PC-9 (cell line): Measurements from ENCODE around the gene GSE1. TPM values are rescaled to one million over a fixed set of nuclear protein-coding genes. Genes with fewer than 3 reads are reported as not detected.

Experiments used
- BruUV-seq: library from RNA; stranded (reverse); fragments of 400-500 nt; replicated peaks from 2 replicates; lab custom pipeline; 2021; lab: Mats Ljungman, UMichigan
- CTCF ChIA-PET: fragments of 300-600 bp; sonication (Branson Sonifier 250); formaldehyde crosslinking; loops from one replicate; lab custom pipeline; 2022; ENCODE audit warnings: antibody characterized with exemption; lab: Charles Lee
- POLR2A ChIA-PET: fragments of 300-600 bp; sonication (Branson Sonifier 250); formaldehyde crosslinking; loops from one replicate; lab custom pipeline; 2022; ENCODE audit warnings: antibody characterized with exemption; ENCODE audit not compliant: unreplicated experiment; lab: Charles Lee
- DNase-seq, 2 experiments: peaks; one replicate each; pipeline versions ENCODE4 v3.0.0 to v3.0.0-alpha.2; 2015 to 2022; ENCODE audit warnings: mixed read lengths in 1 of 2
- H2AFZ ChIP-seq: fragments of 200-600 bp; sonication (generic); 2 replicates; pipeline ENCODE4 v1.8.1; 2017; ENCODE audit warnings: antibody characterized with exemption
- H3F3A ChIP-seq: fragments of 200-600 bp; sonication (generic); 2 replicates; pipeline ENCODE4 v1.8.1; 2017; ENCODE audit warnings: antibody characterized with exemption, mild to moderate bottlenecking, low read depth; ENCODE audit not compliant: insufficient read depth
- H3K27ac ChIP-seq: fragments of 200-600 bp; sonication (generic); 2 replicates; pipeline ENCODE4 v1.6.1; 2016; ENCODE audit warnings: mixed run types
- H3K27me3 ChIP-seq: fragments of 200-600 bp; sonication (generic); 2 replicates; pipeline ENCODE4 v1.6.1; 2016; ENCODE audit warnings: low read depth, mixed run types; ENCODE audit not compliant: insufficient read depth
- H3K36me3 ChIP-seq: fragments of 200-600 bp; sonication (generic); 2 replicates; pipeline ENCODE4 v1.6.1; 2016; ENCODE audit warnings: low read depth, mixed run types
- H3K4me1 ChIP-seq: fragments of 200-600 bp; sonication (generic); replicated peaks from 2 replicates; pipeline ENCODE4 v1.6.1; 2016; ENCODE audit warnings: mixed run types; ENCODE audit not compliant: insufficient read depth
- H3K4me2 ChIP-seq: fragments of 200-600 bp; sonication (generic); 2 replicates; pipeline ENCODE4 v1.6.1; 2017; ENCODE audit warnings: mixed run types
- H3K4me3 ChIP-seq: fragments of 200-600 bp; sonication (generic); 2 replicates; pipeline ENCODE4 v1.6.1; 2016; ENCODE audit warnings: mixed run types
- H3K79me2 ChIP-seq: fragments of 200-600 bp; sonication (generic); 2 replicates; pipeline ENCODE4 v1.6.1; 2017; ENCODE audit warnings: low read depth, mixed run types
- H3K9me2 ChIP-seq: fragments of 200-600 bp; sonication (generic); 2 replicates; pipeline ENCODE4 v1.8.1; 2017; ENCODE audit warnings: mild to moderate bottlenecking; ENCODE audit not compliant: insufficient read depth
- H3K9me3 ChIP-seq: fragments of 200-600 bp; sonication (generic); 2 replicates; pipeline ENCODE4 v1.8.1; 2016; ENCODE audit warnings: low read depth; ENCODE audit not compliant: insufficient read depth
- H4K20me1 ChIP-seq: fragments of 200-600 bp; sonication (generic); 2 replicates; pipeline ENCODE4 v1.8.1; 2017; ENCODE audit not compliant: insufficient read depth
- CTCF ChIP-seq: fragments of 200-600 bp; sonication (generic); conservative IDR thresholded peaks from 2 replicates; pipeline ENCODE4 v1.6.1; 2017; ENCODE audit warnings: mixed run types, antibody characterized with exemption, mild to moderate bottlenecking, moderate library complexity
- EZH2 ChIP-seq: fragments of 200-600 bp; sonication (generic); IDR thresholded peaks from 2 replicates; pipeline ENCODE4 v1.8.0; 2017; ENCODE audit warnings: antibody characterized with exemption, low read depth
- intact Hi-C: fragments of 100-400 bp; cut with micrococcal nuclease; formaldehyde crosslinking; loops from one replicate; pipeline ENCODE4 v1.10.0; 2022; ENCODE audit not compliant: unreplicated experiment
- total RNA-seq: library from RNA; stranded (reverse); gene quantifications from 2 replicates; pipeline ENCODE4 v1.2.3, GENCODE V29; 2021

GSE1 gene
- total RNA-seq, 1 experiment from 2014 or later: 83.5 TPM

GRCh38 chr16:85646358-85646907, 33.3 kb downstream of the GSE1 start:
- Histone ChIP-seq H3F3A (peaks cover 28% of the 10 kb centered on the region), H3K9me2 (no peaks in the 10 kb centered on the region), H3K79me2 (peaks cover 37% of the 10 kb centered on the region), H3K27me3 (no peaks in the 10 kb centered on the region), H3K27ac (no peak overlapping the region), H3K4me1 (peaks cover 36% of the 10 kb centered on the region), H3K4me3 (no peak overlapping the region), H3K4me2 (no peak overlapping the region), H2AFZ (no peak overlapping the region), H3K9me3 (no peaks in the 10 kb centered on the region), H3K36me3 (no peaks in the 10 kb centered on the region), H4K20me1 (peaks cover 95% of the 10 kb centered on the region)
- BruUV-seq: no TSS peak
- intact Hi-C loops: no loop called here
- CTCF ChIA-PET: no interaction called here
- POLR2A ChIA-PET: no interaction called here
- no peak for DNase-seq
- TF ChIP-seq EZH2 (no peak), CTCF (no peak)

- Histone ChIP-seq H3K4me1 (peaks cover 36% of the 10 kb centered on the region), H3K27ac (no peak overlapping the region), H3F3A (peaks cover 30% of the 10 kb centered on the region), H3K4me2 (no peak overlapping the region), H4K20me1 (peaks cover 95% of the 10 kb centered on the region), H3K79me2 (peaks cover 35% of the 10 kb centered on the region), H3K9me2 (no peaks in the 10 kb centered on the region), H3K27me3 (no peaks in the 10 kb centered on the region), H3K9me3 (no peaks in the 10 kb centered on the region), H2AFZ (no peak overlapping the region), H3K4me3 (no peak overlapping the region), H3K36me3 (no peaks in the 10 kb centered on the region)
- ChIA-PET CTCF (no interaction called here), POLR2A (no interaction called here)
- BruUV-seq: no TSS peak
- TF ChIP-seq CTCF (no peak), EZH2 (no peak)
- intact Hi-C loops: no loop called here
- DNase-seq: no peak
These were observed 33.9 kb downstream of the GSE1 start for GRCh38 chr16:85646976-85647375.

- Histone ChIP-seq H3K9me2 (no peaks in the 10 kb centered on the region), H3K79me2 (peaks cover 30% of the 10 kb centered on the region), H2AFZ (no peak overlapping the region), H3K4me2 (no peak overlapping the region), H3K4me1 (peaks cover 33% of the 10 kb centered on the region), H3K27me3 (no peaks in the 10 kb centered on the region), H4K20me1 (peaks cover 92% of the 10 kb centered on the region), H3K36me3 (no peaks in the 10 kb centered on the region), H3K27ac (no peak overlapping the region), H3K4me3 (no peak overlapping the region), H3F3A (peaks cover 33% of the 10 kb centered on the region), H3K9me3 (no peaks in the 10 kb centered on the region)
- TF ChIP-seq EZH2 (no peak), CTCF (no peak)
- ChIA-PET POLR2A (no interaction called here), CTCF (no interaction called here)
- no peak for DNase-seq
- intact Hi-C loops: no loop called here
- BruUV-seq: no TSS peak
These were observed 35.1 kb downstream of the GSE1 start for GRCh38 chr16:85648070-85648714.
